GM12872 (cell line): ENCODE results near the gene LRMDA.

Experiments used
- TF ChIP-seq, protein P1 (sequence below): IDR thresholded peaks from 3 replicates; pipeline ENCODE4 v1.5.1; 2011; ENCODE audit warnings: low read depth, mild to moderate bottlenecking, low read length, moderate library complexity; ENCODE audit not compliant: insufficient read depth

Gene LRMDA

DNA sequence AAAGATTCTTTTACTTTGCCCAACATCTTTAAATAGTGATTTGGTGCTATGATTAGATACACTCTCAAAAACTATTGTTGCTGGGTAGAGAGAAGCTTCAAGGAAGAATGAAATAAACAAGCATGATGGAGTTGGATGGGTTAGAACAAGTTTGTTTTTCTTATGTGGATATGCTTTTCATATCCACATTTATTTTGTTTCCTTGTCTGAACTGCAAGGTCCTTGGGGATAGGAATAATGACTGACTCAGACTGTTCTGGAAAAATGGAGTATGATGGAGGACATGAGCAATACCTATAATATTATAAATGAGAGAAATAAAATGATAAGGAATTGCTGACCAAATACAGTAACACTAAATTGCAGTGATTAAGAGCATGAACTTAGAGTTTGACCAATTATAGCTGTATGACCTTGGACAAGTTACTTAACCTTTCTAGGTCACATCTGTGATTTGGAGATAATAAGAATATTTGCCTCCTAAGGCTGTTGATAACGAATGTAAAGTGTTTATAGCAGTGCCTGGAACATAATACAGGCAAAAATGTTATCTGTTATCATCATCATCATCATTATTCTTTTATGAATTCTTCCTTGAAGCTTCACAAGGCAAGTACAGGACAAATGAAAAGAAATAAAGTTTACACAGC is 847.5 kb downstream of the LRMDA start:
- TF ChIP-seq, protein P1, sequence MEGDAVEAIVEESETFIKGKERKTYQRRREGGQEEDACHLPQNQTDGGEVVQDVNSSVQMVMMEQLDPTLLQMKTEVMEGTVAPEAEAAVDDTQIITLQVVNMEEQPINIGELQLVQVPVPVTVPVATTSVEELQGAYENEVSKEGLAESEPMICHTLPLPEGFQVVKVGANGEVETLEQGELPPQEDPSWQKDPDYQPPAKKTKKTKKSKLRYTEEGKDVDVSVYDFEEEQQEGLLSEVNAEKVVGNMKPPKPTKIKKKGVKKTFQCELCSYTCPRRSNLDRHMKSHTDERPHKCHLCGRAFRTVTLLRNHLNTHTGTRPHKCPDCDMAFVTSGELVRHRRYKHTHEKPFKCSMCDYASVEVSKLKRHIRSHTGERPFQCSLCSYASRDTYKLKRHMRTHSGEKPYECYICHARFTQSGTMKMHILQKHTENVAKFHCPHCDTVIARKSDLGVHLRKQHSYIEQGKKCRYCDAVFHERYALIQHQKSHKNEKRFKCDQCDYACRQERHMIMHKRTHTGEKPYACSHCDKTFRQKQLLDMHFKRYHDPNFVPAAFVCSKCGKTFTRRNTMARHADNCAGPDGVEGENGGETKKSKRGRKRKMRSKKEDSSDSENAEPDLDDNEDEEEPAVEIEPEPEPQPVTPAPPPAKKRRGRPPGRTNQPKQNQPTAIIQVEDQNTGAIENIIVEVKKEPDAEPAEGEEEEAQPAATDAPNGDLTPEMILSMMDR, result no peak

DNA sequence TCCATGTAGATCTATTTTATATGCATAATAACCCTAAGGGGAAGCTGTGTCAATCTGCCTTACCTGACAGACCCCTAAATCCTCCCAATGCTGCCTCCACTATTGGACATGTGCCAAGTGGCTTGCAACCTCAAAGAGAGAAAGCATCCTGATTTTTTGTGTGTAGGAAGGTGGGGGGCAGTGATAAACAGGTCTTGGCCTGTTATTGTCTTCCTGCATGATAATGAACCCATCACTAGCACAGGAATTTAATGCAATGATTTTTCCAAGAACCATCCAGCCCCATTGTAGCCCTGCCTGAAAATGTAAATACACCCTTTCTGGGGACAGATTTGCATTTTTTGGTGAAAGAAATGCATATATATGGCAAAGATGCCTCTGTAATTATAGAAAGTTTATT is 850.2 kb downstream of the LRMDA start:
- TF ChIP-seq, protein P1, result no peak

DNA sequence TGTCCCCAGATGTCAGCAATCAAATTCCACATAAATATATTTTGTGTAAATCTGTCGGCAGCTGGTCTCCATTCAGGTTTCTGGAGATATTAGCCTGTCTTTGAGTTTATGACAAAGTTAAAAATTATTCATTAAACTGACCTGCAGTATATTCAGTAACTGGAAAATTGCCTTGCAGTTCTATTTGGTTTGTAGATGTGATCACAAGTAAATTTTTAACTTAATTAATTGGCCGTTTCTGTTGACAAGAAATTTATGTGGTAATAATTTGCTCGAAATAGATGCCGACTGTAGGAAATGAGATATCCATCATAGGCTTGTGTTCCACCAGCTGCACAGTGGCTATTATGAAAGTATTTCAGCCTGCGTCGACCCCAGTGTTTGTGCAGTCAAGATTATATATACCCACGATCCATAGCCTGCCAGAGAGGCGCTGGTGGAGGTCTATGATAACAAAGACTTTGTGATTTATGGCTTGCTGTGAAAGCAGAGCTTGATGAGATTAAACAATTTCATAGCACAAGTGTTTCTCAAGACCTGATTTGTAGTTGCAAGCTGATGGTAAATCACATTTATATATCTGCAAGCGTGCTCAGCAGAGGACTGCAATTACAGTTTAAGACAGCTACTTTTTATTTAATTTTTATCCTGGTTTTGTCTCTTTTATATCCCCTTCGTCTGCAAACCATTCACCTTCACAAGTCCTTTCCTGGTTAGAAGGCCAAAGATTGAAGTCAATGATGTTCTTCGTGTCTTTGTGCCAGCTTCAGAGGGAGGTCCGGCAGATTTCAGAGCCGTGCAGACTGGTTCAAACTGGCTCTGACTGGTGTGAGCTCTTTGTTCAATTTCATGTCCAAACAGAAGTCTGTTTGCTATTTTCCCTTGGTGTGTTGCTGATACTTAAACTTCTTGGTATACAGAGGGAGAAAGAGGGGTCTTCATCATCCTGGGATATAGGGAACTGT is 850.9 kb downstream of the LRMDA start:
- TF ChIP-seq, protein P1, result no peak

DNA sequence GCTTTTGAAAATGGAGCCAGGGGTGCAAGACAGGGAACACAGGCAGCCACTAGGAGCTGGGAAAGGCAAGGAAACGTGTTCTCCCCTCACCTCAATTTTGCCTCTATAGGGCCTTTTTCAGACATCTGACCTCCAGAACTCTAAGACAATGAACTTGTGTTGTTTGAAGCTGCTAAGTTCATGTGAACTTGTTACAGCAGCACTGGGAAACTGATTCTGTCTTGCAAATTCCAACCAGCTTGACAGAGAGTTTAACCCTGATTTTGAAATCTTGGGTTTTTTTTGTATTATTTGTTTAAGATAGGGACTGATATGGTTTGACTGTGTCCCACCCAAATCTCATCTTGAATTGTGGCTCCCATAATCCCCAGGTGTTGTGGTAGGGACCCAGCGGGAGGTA is 852.9 kb downstream of the LRMDA start:
- TF ChIP-seq, protein P1, result no peak

DNA sequence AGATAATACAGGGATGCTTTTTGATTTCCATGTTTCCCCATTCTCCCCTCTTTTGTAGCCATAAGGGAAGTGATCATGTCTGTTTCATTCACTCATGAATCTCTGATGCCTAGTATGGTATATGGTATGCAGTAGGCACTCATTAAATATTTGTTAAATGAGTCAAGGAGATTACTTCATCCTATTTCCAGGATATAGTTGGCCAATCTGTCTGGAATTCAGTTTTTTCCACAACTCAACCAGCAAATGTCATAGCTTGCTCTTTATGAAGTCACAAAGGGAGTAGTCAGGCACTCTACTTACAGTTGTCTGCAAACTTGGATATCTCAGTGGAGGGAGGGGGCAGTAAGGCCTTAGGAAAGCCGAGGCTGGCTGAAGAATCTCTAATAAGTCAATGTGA is 853.6 kb downstream of the LRMDA start:
- TF ChIP-seq, protein P1, result no peak

DNA sequence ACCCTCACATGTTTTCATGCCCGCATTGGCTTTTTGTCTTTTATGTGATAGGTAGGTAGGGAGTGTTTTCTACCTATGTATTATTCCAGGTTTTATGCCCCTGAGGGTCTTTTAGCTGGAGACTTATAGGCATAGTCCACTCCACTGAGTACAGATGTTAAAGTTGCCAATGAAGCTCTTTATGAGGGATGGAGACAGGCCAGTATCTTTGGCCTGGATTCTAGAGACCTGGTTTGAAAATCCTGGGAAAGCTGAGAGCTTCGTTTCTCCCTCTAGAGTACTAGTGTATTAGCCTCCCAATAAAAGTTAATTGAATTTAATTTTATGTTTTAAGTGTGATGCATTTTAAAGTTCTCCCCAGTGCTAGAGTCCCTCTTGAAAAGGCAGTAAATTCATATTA is 854.1 kb downstream of the LRMDA start:
- TF ChIP-seq, protein P1, result no peak

DNA sequence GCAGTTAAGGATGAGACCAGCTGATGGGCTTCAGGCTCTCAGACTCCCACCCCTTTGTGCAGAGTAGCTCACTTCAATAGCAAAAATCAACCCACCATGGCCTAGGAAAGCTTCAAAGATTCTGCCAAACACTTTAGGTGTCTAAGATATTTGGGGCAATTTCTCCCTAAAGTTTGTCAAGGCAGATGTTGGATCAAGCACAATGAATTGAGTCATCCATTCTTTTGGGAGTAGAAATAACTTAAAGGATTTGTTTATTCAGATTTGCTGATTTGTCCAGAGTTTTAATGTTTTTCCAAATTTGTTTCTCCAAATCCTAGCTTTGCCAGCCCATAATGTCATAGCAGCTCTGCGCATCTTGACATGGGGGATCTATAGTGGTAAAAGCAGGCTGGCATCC is 855.1 kb downstream of the LRMDA start:
- TF ChIP-seq, protein P1, result no peak
